NCI-H82 treated with DMSO at 0.1 percent for 48 hours (cell line): ENCODE data around the gene DEXI.
"Not testable (repeated sequence)": the region's sequence is repeated elsewhere in the genome, so short reads cannot be mapped to it uniquely, and the experiment has no call there.

ENCODE experiments used
- DNase-seq: peaks from one replicate; lab custom pipeline; 2025; ENCODE audit not compliant: unreplicated experiment; lab: John Stamatoyannopoulos, UW

Gene DEXI

GRCh38 chr16:10927497-10928112 lies 14.7 kb downstream of the DEXI start:
- DNase-seq = no peak

GRCh38 chr16:10926867-10927266 lies 15.4 kb downstream of the DEXI start:
- DNase-seq = no peak

GRCh38 chr16:10926094-10926493 lies 16.2 kb downstream of the DEXI start:
- no peak for DNase-seq

- DNase-seq = not testable (repeated sequence)
Measured at GRCh38 chr16:10925285-10925684, 17.0 kb downstream of the DEXI start.

- no peak for DNase-seq
Measured at GRCh38 chr16:10923650-10924214, 18.5 kb downstream of the DEXI start.

GRCh38 chr16:10923146-10923649 lies 19.1 kb downstream of the DEXI start:
- no peak for DNase-seq

- no peak for DNase-seq
Measured at GRCh38 chr16:10922328-10923145, 19.7 kb downstream of the DEXI start.

GRCh38 chr16:10921536-10922327 lies 20.5 kb downstream of the DEXI start:
- no peak for DNase-seq

GRCh38 chr16:10920726-10921427 lies 21.4 kb downstream of the DEXI start:
- no peak for DNase-seq

- DNase-seq = no peak
Measured at GRCh38 chr16:10919003-10919351, 23.3 kb downstream of the DEXI start.

GRCh38 chr16:10918294-10919002 lies 23.8 kb downstream of the DEXI start:
- peak; percentile 52 for DNase-seq

- DNase-seq = no peak
Measured at GRCh38 chr16:10916534-10916933, 25.7 kb downstream of the DEXI start.

- no peak for DNase-seq
Measured at GRCh38 chr16:10911267-10911666, 31.0 kb downstream of the DEXI start.

- DNase-seq = no peak
Measured at GRCh38 chr16:10907757-10908045, 34.6 kb downstream of the DEXI start.

- no peak for DNase-seq
Measured at GRCh38 chr16:10906914-10907756, 35.1 kb downstream of the DEXI start.

GRCh38 chr16:10906482-10906881 lies 35.8 kb downstream of the DEXI start:
- DNase-seq = no peak

GRCh38 chr16:10902999-10903398 lies 39.3 kb downstream of the DEXI start:
- no peak for DNase-seq

GRCh38 chr16:10897134-10897533 lies 45.1 kb downstream of the DEXI start:
- DNase-seq = peak; percentile 82

- no peak for DNase-seq
Measured at GRCh38 chr16:10896723-10897122, 45.5 kb downstream of the DEXI start.
